Fibroblast of mammary gland (primary cell): ENCODE measurements around the gene HEBP1.
"Not testable (repeated sequence)": the region's sequence is repeated elsewhere in the genome, so short reads cannot be mapped to it uniquely, and the experiment has no call there.

Experiments used
- DNase-seq: peaks from one replicate; pipeline ENCODE4 v3.0.0-alpha.2; 2010; ENCODE audit warnings: low read depth
- H3K4me3 ChIP-seq: 2 replicates; pipeline ENCODE4 v1.5.1; 2011; ENCODE audit warnings: low read depth, mild to moderate bottlenecking, low read length, moderate library complexity; ENCODE audit not compliant: control insufficient read depth
- CTCF ChIP-seq: conservative IDR thresholded peaks from 2 replicates; pipeline ENCODE4 v1.5.1; 2011; ENCODE audit warnings: low read depth, low read length, inconsistent platforms; ENCODE audit not compliant: control insufficient read depth, insufficient read depth

HEBP1 gene

GRCh38 chr12:13042666-13043230, 42.7 kb upstream of the HEBP1 start:
- no peak for DNase-seq
- TF ChIP-seq CTCF: no peak
- no peak overlapping the region for H3K4me3 ChIP-seq

GRCh38 chr12:13041224-13041623, 41.2 kb upstream of the HEBP1 start:
- H3K4me3 ChIP-seq: no peak overlapping the region
- TF ChIP-seq CTCF: no peak
- DNase-seq: no peak

GRCh38 chr12:13039328-13039956, 39.4 kb upstream of the HEBP1 start:
- no peak for DNase-seq
- no peak for TF ChIP-seq CTCF
- no peak overlapping the region for H3K4me3 ChIP-seq

GRCh38 chr12:13038491-13039161, 38.6 kb upstream of the HEBP1 start:
- no peak for TF ChIP-seq CTCF
- peak; percentile 93 for DNase-seq
- no peak overlapping the region for H3K4me3 ChIP-seq

GRCh38 chr12:13036881-13037280, 36.8 kb upstream of the HEBP1 start:
- DNase-seq: no peak
- no peak for TF ChIP-seq CTCF
- no peak overlapping the region for H3K4me3 ChIP-seq

- H3K4me3 ChIP-seq, DNase-seq: not testable (repeated sequence)
These were observed 35.3 kb upstream of the HEBP1 start for GRCh38 chr12:13035335-13035734.

- DNase-seq: peak; percentile 64
- no peak overlapping the region for H3K4me3 ChIP-seq
- no peak for TF ChIP-seq CTCF
These were observed 33.4 kb upstream of the HEBP1 start for GRCh38 chr12:13033476-13033875.
